Astrocyte of the cerebellum (primary cell): ENCODE data around the gene DUSP10.

Experiments
- DNase-seq: peaks from one replicate; pipeline ENCODE4 v3.0.0-alpha.2; 2011; ENCODE audit warnings: low read depth
- H3K4me3 ChIP-seq: 2 replicates; pipeline ENCODE4 v1.5.1; 2011; ENCODE audit warnings: mild to moderate bottlenecking, low read depth, low read length, moderate library complexity
- in situ Hi-C: cut with HindIII; loops from 2 replicates; pipeline ENCODE4 v1.10.0; 2017; ENCODE audit warnings: low sequenced_read_pairs
- TF ChIP-seq, protein P1 (sequence below): IDR thresholded peaks from 2 replicates; pipeline ENCODE4 v1.5.1; 2012; ENCODE audit warnings: low read length, low read depth, moderate library complexity, mild to moderate bottlenecking; ENCODE audit errors: missing control alignments

The DUSP10 gene

DNA sequence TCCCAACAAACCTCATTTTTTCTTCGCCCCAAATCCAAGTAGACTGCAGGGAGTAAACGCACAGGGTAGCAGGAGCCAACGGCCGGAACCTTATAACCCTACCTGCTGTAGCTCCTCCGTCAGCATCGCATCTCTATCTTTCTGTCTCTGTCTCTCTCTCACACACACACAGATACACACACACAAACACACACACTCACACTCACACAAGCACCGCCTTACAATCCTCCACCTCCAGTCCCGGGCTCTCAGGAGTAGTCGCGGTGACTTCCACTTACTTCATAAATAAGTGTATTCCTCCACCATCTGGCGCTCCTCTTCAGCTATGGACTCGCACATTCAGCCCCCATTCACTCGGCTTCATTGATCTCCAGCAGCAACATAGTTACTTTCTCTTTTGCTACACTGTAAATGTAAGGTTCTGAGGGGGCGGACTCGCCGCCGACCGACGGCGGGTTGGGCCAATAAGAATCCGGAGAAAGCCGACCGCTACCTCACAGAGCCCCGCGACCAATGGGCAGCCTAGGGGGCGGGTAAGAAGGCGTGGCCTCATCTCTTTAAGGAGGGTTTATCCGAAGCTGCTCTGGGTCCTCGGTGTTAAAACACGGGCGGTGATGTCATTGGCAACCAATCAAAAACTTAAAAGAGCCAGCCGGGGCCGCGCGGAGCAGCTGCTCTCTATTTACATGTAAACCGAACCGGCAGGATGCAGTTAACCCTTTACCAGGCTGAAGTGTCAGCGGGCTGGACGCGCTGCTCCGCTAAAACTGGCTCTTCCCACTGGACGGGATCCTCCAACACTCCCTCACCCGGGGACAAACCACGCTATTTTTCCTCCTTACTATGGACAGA is at the start of gene DUSP10:
Gene DUSP10, minus strand, starts transcription at position 387 of the 852 bp plus-strand sequence. CDS start 2,345 bp downstream, outside the sequence.
- peak; percentile 99 for DNase-seq
- in situ Hi-C loops, result no loop called here
- peak within 1 kb of the TSS; percentile 77 for H3K4me3 ChIP-seq
- TF ChIP-seq, protein P1, sequence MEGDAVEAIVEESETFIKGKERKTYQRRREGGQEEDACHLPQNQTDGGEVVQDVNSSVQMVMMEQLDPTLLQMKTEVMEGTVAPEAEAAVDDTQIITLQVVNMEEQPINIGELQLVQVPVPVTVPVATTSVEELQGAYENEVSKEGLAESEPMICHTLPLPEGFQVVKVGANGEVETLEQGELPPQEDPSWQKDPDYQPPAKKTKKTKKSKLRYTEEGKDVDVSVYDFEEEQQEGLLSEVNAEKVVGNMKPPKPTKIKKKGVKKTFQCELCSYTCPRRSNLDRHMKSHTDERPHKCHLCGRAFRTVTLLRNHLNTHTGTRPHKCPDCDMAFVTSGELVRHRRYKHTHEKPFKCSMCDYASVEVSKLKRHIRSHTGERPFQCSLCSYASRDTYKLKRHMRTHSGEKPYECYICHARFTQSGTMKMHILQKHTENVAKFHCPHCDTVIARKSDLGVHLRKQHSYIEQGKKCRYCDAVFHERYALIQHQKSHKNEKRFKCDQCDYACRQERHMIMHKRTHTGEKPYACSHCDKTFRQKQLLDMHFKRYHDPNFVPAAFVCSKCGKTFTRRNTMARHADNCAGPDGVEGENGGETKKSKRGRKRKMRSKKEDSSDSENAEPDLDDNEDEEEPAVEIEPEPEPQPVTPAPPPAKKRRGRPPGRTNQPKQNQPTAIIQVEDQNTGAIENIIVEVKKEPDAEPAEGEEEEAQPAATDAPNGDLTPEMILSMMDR, result no peak

DNA sequence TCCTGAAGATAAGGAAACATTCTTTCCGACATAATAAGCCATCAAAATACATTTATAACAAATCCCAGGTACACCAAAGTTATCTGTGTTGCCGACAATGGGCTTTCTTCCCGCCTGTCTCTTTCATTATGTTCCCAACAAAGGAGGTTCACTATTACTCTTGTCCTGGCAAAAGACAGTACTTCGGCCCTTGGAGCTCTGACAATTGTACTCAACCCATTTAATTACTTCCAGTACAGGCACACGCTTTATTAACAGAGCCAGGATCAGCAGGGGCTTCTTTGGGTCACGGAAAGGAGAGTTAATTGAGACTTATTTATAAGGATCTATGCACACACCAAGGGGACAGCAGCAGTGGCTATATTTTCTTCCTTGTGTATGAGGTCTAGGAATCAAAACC is 46.6 kb upstream of the DUSP10 start:
- no peak overlapping the region for H3K4me3 ChIP-seq
- in situ Hi-C loops, result no loop called here
- DNase-seq, result no peak
- TF ChIP-seq, protein P1, result no peak

DNA sequence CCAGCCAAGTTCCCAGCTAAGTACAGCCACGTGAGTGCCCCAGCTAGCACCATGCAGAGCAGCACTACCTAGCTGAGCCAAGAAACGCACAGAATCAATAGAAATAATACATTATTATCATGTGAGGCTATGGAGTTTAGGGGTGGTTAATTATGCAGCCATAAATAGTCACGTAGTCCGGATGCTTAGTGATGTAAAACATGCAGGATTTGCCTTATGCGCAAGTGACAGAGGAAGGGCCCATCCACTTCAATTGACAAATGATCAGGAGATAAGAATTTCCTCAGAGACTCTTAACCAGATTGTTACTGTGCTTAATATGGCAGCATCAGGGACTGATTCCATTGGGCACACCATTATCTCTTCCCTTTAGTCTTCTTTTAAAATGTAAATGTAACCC is 44.8 kb upstream of the DUSP10 start:
- in situ Hi-C loops, result no loop called here
- no peak for DNase-seq
- H3K4me3 ChIP-seq, result no peak overlapping the region
- TF ChIP-seq, protein P1, result no peak

DNA sequence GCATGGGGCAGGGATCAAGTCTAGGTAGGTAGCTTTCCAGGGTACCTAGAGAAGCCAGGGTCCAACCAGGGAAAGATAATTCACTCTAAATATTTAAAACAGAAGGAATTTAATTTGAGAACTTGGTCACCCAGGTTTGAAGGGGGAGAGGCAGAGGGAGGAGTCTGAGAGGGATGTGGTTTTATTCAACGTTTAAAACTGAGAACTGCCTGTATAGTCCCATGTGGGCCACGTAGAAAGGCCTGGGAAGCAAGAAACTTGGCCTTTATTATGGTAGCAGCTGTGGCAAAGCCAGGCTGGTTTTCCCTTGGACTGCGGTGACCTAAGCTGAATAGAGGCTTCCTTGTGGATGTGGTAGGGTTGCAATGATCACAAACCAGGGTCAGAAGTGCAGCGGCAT is 42.0 kb upstream of the DUSP10 start:
- no peak for DNase-seq
- in situ Hi-C loops, result no loop called here
- no peak overlapping the region for H3K4me3 ChIP-seq
- TF ChIP-seq, protein P1, result no peak

DNA sequence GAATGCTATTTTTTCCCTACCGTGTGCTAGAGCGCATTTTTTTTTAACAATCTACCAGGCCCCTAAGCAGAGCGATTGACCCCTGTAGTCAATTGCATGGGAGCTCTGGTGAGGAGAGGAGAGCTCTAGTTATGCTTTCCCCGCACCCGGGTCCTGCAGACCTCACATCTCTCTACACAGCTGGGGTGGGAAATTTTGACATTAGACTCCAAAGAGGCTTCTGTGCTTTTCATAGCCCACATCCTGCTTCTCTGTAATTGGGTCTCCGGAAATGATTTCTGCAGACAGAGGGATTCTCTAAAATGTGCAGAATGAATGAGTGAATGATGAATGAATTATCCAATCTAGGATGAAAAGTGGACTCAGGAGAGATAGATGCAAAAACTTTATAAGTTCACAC is 41.5 kb upstream of the DUSP10 start:
- in situ Hi-C loops, result no loop called here
- H3K4me3 ChIP-seq, result no peak overlapping the region
- TF ChIP-seq, protein P1, result no peak
- DNase-seq, result no peak

DNA sequence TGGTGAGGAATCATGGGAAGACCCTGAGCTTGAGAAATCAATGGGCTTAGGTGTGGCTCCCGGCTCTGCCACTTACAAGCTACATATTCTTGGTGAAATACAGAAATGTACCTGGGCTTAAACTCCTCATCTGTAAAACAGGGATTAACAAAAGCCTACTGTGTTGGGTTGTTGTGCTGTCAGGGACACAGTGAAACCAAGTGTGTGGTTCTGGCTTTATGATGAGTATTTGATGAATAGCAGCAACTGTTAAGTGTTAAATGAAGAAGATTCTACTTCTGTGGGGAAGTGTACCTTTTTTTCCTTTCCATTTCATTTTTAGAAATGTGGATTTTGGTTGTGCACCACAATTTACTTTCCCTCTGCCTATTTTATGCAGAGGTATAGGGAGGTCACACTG is 41.1 kb upstream of the DUSP10 start:
- DNase-seq, result no peak
- TF ChIP-seq, protein P1, result no peak
- H3K4me3 ChIP-seq, result no peak overlapping the region
- in situ Hi-C loops, result no loop called here
